NCI-H748 (cell line): ENCODE results near the gene PLXNA4.

ENCODE experiments used
- DNase-seq: peaks from one replicate; lab custom pipeline; 2025; ENCODE audit not compliant: unreplicated experiment; lab: John Stamatoyannopoulos, UW

The PLXNA4 gene

GRCh38 chr7:132476541-132476940, 99.7 kb downstream of the PLXNA4 start:
- DNase-seq, result no peak

GRCh38 chr7:132475669-132476116, 100.6 kb downstream of the PLXNA4 start:
- DNase-seq, result peak; percentile 18

GRCh38 chr7:132475037-132475668, 101.1 kb downstream of the PLXNA4 start:
- no peak for DNase-seq

- DNase-seq, result peak; percentile 45
Observed at GRCh38 chr7:132472463-132473120, 103.7 kb downstream of the PLXNA4 start.

GRCh38 chr7:132471515-132471914, 104.8 kb downstream of the PLXNA4 start:
- DNase-seq, result peak; percentile 28

- DNase-seq, result no peak
Observed at GRCh38 chr7:132469681-132470080, 106.6 kb downstream of the PLXNA4 start.

GRCh38 chr7:132469264-132469663, 107.0 kb downstream of the PLXNA4 start:
- no peak for DNase-seq

- no peak for DNase-seq
Observed at GRCh38 chr7:132466367-132466766, 109.9 kb downstream of the PLXNA4 start.

- DNase-seq, result no peak
Observed at GRCh38 chr7:132465516-132465915, 110.8 kb downstream of the PLXNA4 start.

GRCh38 chr7:132464740-132465139, 111.5 kb downstream of the PLXNA4 start:
- no peak for DNase-seq

GRCh38 chr7:132463922-132464321, 112.3 kb downstream of the PLXNA4 start:
- DNase-seq, result no peak

GRCh38 chr7:132462478-132462877, 113.8 kb downstream of the PLXNA4 start:
- no peak for DNase-seq

- DNase-seq, result no peak
Observed at GRCh38 chr7:132461032-132461592, 115.2 kb downstream of the PLXNA4 start.

GRCh38 chr7:132458729-132459128, 117.5 kb downstream of the PLXNA4 start:
- DNase-seq, result no peak

GRCh38 chr7:132457658-132458057, 118.6 kb downstream of the PLXNA4 start:
- no peak for DNase-seq

- DNase-seq, result no peak
Observed at GRCh38 chr7:132456418-132456817, 119.9 kb downstream of the PLXNA4 start.

- DNase-seq, result no peak
Observed at GRCh38 chr7:132455378-132455777, 120.9 kb downstream of the PLXNA4 start.

- no peak for DNase-seq
Observed at GRCh38 chr7:132453826-132454225, 122.4 kb downstream of the PLXNA4 start.

- no peak for DNase-seq
Observed at GRCh38 chr7:132451161-132451560, 125.1 kb downstream of the PLXNA4 start.

GRCh38 chr7:132450696-132451095, 125.6 kb downstream of the PLXNA4 start:
- no peak for DNase-seq

GRCh38 chr7:132450188-132450587, 126.1 kb downstream of the PLXNA4 start:
- no peak for DNase-seq

- no peak for DNase-seq
Observed at GRCh38 chr7:132446666-132447278, 129.5 kb downstream of the PLXNA4 start.
